K562 (cell line): ENCODE results near the gene USP24. TPM values are rescaled to one million over a fixed set of nuclear protein-coding genes. Genes with fewer than 3 reads are reported as not detected.

Experiments used
- ATAC-seq: fragments of 200-7000 bp; cut with Tn5 transposase; 3 replicates; pipeline ENCODE4 v1.9.1; 2020; ENCODE audit warnings: moderate library complexity
- BruUV-seq: library from RNA; stranded (reverse); fragments of 400-500 nt; replicated peaks from 2 replicates; lab custom pipeline; 2021; lab: Mats Ljungman, UMichigan
- CTCF ChIA-PET: fragments of 300-600 bp; formaldehyde crosslinking; extraction: SDS; loops from one replicate; lab custom pipeline; 2021; ENCODE audit warnings: low intra/inter-chr PET ratio; lab: Yijun Ruan, JAX
- POLR2A ChIA-PET: fragments of 300-600, 350-650 bp; sonication (Branson Sonifier 250); formaldehyde crosslinking; extraction: SDS; loops from one replicate; lab custom pipeline; 2021; ENCODE audit warnings: antibody characterized with exemption, inconsistent platforms; lab: Yijun Ruan, JAX
- DNase-seq, 4 experiments: peaks; one replicate each; pipeline versions ENCODE4 v3.0.0 to v3.0.0-alpha.2; 2011 to 2018; ENCODE audit warnings: low spot score in 3 of 4, mixed read lengths in 3 of 4; ENCODE audit errors: extremely low read depth in 1 of 4
- FAIRE-seq: peaks from 2 replicates; lab custom pipeline; 2011; peaks lifted over from hg19 to GRCh38; lab: Jason Lieb, UNC
- H2AFZ ChIP-seq: 2 replicates; pipeline ENCODE4 v1.6.0; 2011; ENCODE audit warnings: low read depth, low read length, control low read depth, inconsistent platforms
- H3K27ac ChIP-seq: fragments of 200-600 bp; 3 replicates; pipeline ENCODE4 v1.8.0; 2011; ENCODE audit warnings: low read depth, mild to moderate bottlenecking, control low read depth, inconsistent platforms, low read length, moderate library complexity, mixed read lengths; ENCODE audit errors: extremely low read depth
- H3K27me3 ChIP-seq, 2 experiments: fragments of 300-600 bp in 1 of 2; 2 replicates in 1 of 2; 3 replicates in 1 of 2; pipeline versions ENCODE4 v1.6.0 to v1.8.0; 2011; ENCODE audit warnings: inconsistent platforms in 2 of 2, low read length in 2 of 2, mild to moderate bottlenecking in 1 of 2, mixed read lengths in 1 of 2, moderate library complexity in 1 of 2; ENCODE audit not compliant: control insufficient read depth in 2 of 2, insufficient read depth in 2 of 2
- H3K36me3 ChIP-seq: fragments of 300-600 bp; 3 replicates; pipeline ENCODE4 v1.8.0; 2011; ENCODE audit warnings: mild to moderate bottlenecking, low read length, inconsistent platforms; ENCODE audit not compliant: control insufficient read depth, insufficient read depth
- H3K4me1 ChIP-seq, 2 experiments: fragments of 200-600 bp in 1 of 2; replicated peaks in 1 of 2; 2 replicates in 1 of 2; 3 replicates in 1 of 2; pipeline versions ENCODE4 v1.5.1 to v1.8.0; 2011; ENCODE audit warnings: inconsistent platforms in 2 of 2, low read length in 2 of 2, mild to moderate bottlenecking in 1 of 2, mixed read lengths in 1 of 2, moderate library complexity in 1 of 2; ENCODE audit not compliant: control insufficient read depth in 2 of 2, insufficient read depth in 2 of 2
- H3K4me2 ChIP-seq: 2 replicates; pipeline ENCODE4 v1.6.1; 2011; ENCODE audit warnings: low read length, control low read depth, inconsistent platforms, mixed read lengths; ENCODE audit not compliant: insufficient read depth
- H3K4me3 ChIP-seq: fragments of 200-600 bp; sonication (generic), shearing (Covaris generic); 2 replicates; pipeline ENCODE4 v1.5.1; 2016; ENCODE audit warnings: control low read depth, inconsistent platforms
- H3K79me2 ChIP-seq: fragments of 200-600 bp; 3 replicates; pipeline ENCODE4 v1.8.0; 2011; ENCODE audit warnings: low read length, inconsistent platforms; ENCODE audit not compliant: control insufficient read depth, insufficient read depth
- H3K9ac ChIP-seq, 2 experiments: 2 replicates each; pipeline versions ENCODE4 v1.6.0 to v1.6.1; 2011; ENCODE audit warnings: low read depth in 2 of 2, low read length in 2 of 2, control low read depth in 1 of 2, inconsistent platforms in 1 of 2, mild to moderate bottlenecking in 1 of 2, mixed read lengths in 1 of 2; ENCODE audit not compliant: insufficient read depth in 1 of 2
- H3K9me1 ChIP-seq: one replicate; pipeline ENCODE4 v1.6.0; 2011; ENCODE audit warnings: inconsistent platforms, mild to moderate bottlenecking, low read length, moderate library complexity; ENCODE audit not compliant: control insufficient read depth, insufficient read depth
- H3K9me3 ChIP-seq: replicated peaks from 2 replicates; pipeline ENCODE4 v1.5.1; 2011; ENCODE audit warnings: low read depth, low read length, inconsistent platforms; ENCODE audit not compliant: control insufficient read depth, insufficient read depth
- H4K20me1 ChIP-seq: replicated peaks from 2 replicates; pipeline ENCODE4 v1.6.1; 2011; ENCODE audit warnings: low read length, inconsistent platforms, mixed read lengths; ENCODE audit not compliant: control insufficient read depth, insufficient read depth
- ARID2 ChIP-seq: fragments of 450-650 bp; IDR thresholded peaks from 2 replicates; pipeline ENCODE4 v1.6.1; 2017; ENCODE audit warnings: antibody characterized with exemption, mild to moderate bottlenecking
- CBFB ChIP-seq: sonication (generic); formaldehyde crosslinking; IDR thresholded peaks from 2 replicates; pipeline ENCODE4 v1.4.0; 2020; ENCODE audit warnings: mild to moderate bottlenecking, missing genetic modification reagents
- CBX8 ChIP-seq: fragments of 200-600 bp; sonication (generic); IDR thresholded peaks from 2 replicates; pipeline ENCODE4 v1.6.1; 2012; ENCODE audit warnings: borderline replicate concordance, mixed run types, low read depth, mild to moderate bottlenecking, moderate library complexity, mixed read lengths, low read length, control low read depth, inconsistent platforms; ENCODE audit not compliant: poor library complexity, severe bottlenecking; ENCODE audit errors: extremely low read depth
- ETV6 ChIP-seq, 3 experiments: fragments of 150-350 bp in 1 of 3; sonication (generic) in 1 of 3; formaldehyde crosslinking in 1 of 3; IDR thresholded peaks; 2 replicates each; pipeline versions ENCODE4 v1.6.1 to v1.8.0; 2014 to 2022; ENCODE audit warnings: borderline replicate concordance in 2 of 3, low read depth in 2 of 3, antibody characterized with exemption in 1 of 3, low read length in 1 of 3, mild to moderate bottlenecking in 1 of 3, missing genetic modification reagents in 1 of 3
- KLF1 ChIP-seq: fragments of 450-650 bp; IDR thresholded peaks from 2 replicates; pipeline ENCODE4 v1.6.1; 2016; ENCODE audit warnings: missing genetic modification characterization, missing compliant biosample characterization
- MAFK ChIP-seq: IDR thresholded peaks from 2 replicates; pipeline ENCODE4 v1.6.1; 2011; ENCODE audit warnings: low read length, improper control_type of control experiment
- MTA2 ChIP-seq: fragments of 450-650 bp; IDR thresholded peaks from 2 replicates; pipeline ENCODE4 v1.6.1; 2016; ENCODE audit warnings: low read depth
- NFYB ChIP-seq: IDR thresholded peaks from 2 replicates; pipeline ENCODE4 v1.6.1; 2011; ENCODE audit warnings: mild to moderate bottlenecking, moderate library complexity; ENCODE audit not compliant: insufficient read length; ENCODE audit errors: extremely low read depth
- PREB ChIP-seq: sonication (generic); formaldehyde crosslinking; IDR thresholded peaks from 2 replicates; pipeline ENCODE4 v1.8.1; 2023; ENCODE audit warnings: mild to moderate bottlenecking, missing genetic modification reagents
- SMARCA5 ChIP-seq: fragments of 450-650 bp; IDR thresholded peaks from 2 replicates; pipeline ENCODE4 v1.6.1; 2016
- SMARCB1 ChIP-seq: IDR thresholded peaks from 2 replicates; pipeline ENCODE4 v1.6.1; 2011; ENCODE audit warnings: improper control_type of control experiment, low read depth; ENCODE audit not compliant: insufficient read length
- TCF3 ChIP-seq: sonication (generic); formaldehyde crosslinking; IDR thresholded peaks from 2 replicates; pipeline ENCODE4 v1.4.0; 2020; ENCODE audit warnings: mild to moderate bottlenecking, missing genetic modification reagents
- THAP7 ChIP-seq: fragments of 250-450 bp; sonication (Bioruptor Pico); IDR thresholded peaks from 2 replicates; pipeline ENCODE4 v1.5.0; 2021
- ZNF3 ChIP-seq: fragments of 250-450 bp; sonication (Bioruptor Pico); IDR thresholded peaks from 2 replicates; pipeline ENCODE4 v1.5.0; 2021; ENCODE audit warnings: mild to moderate bottlenecking, moderate library complexity
- ZNF347 ChIP-seq: fragments of 450-650 bp; formaldehyde crosslinking; IDR thresholded peaks from 2 replicates; pipeline ENCODE4 v1.4.0; 2020; ENCODE audit warnings: low read depth, mild to moderate bottlenecking, moderate library complexity
- ZNF589 ChIP-seq: fragments of 200-800 bp; sonication (Bioruptor generic); IDR thresholded peaks from 2 replicates; pipeline ENCODE4 v1.6.1; 2016; ENCODE audit warnings: low read depth, missing genetic modification characterization, missing compliant biosample characterization
- ZNF699 ChIP-seq: fragments of 250-450 bp; sonication (Bioruptor Pico); IDR thresholded peaks from 2 replicates; pipeline ENCODE4 v1.8.0; 2021; ENCODE audit warnings: mild to moderate bottlenecking, moderate library complexity; ENCODE audit not compliant: insufficient replicate concordance
- WGBS: fragments of 100-300 bp; shearing (Covaris generic); methylation state at CpG from one replicate; pipeline ENCODE4 v1.1.6; 2016; ENCODE audit warnings: low coverage, mixed read lengths; ENCODE audit not compliant: insufficient coverage; ENCODE audit errors: missing lambda C conversion rate; 5-methylcytosine and 5-hydroxymethylcytosine counted together
- in situ Hi-C: fragments of 300-500 bp; cut with MboI; formaldehyde crosslinking; loops from 4 replicates; pipeline ENCODE4 v1.15.0; 2018; ENCODE audit warnings: inconsistent platforms, mixed read lengths
- intact Hi-C: fragments of 100-400 bp; cut with micrococcal nuclease; formaldehyde crosslinking; loops from 2 replicates; pipeline ENCODE4 v1.14.2; 2022
- polyA plus RNA-seq, 8 experiments: library from polyadenylated mRNA; depleted of rRNA in 4 of 8; stranded (reverse) in 5 of 8; unstranded in 3 of 8; fragments of >200 nt; fragmentation: Nextera tagmentation in 2 of 8; fragmentation: Illumina TruSeq in 1 of 8; extraction: Ambion mirVana in 2 of 8; extraction: Trizol in 1 of 8; gene quantifications; 2 replicates each; pipeline versions ENCODE4 v1.2.1 to v1.2.3, GENCODE V29; 2011 to 2014; ENCODE audit warnings: inconsistent platforms in 1 of 8, missing spikeins in 1 of 8
- total RNA-seq, 7 experiments: library from RNA; depleted of rRNA in 6 of 7; stranded (reverse); fragments of >200 nt in 6 of 7; fragmentation: Illumina TruSeq in 2 of 7; extraction: Trizol in 2 of 7; gene quantifications; 2 replicates each; pipeline versions ENCODE4 v1.2.1 to v1.2.3, GENCODE V29; 2011 to 2021; ENCODE audit warnings: low replicate concordance in 1 of 7

The USP24 gene
- total and polyA plus RNA-seq, 9 of the 15 experiments (the other 6 are each of a cell fraction or from before 2014, with no cell fraction given): 7.7 to 62.6 (median 36.8) TPM

GRCh38 chr1:55129194-55129728 lies 85.9 kb downstream of the USP24 start:
- FAIRE-seq (no peak), ATAC-seq (no peak), DNase-seq (no peak)
- no peak overlapping the region for H3K9ac ChIP-seq
- no peak overlapping the region for H3K4me3 ChIP-seq
- WGBS: 94% methylated on average over 4 of the region's 4 CpGs
- H3K27me3 ChIP-seq: no peaks in the 10 kb centered on the region
- H3K36me3 ChIP-seq: peaks cover 91% of the 10 kb centered on the region
- intact Hi-C loops (no loop called here), in situ Hi-C loops (loop anchor here (25.0 kb wide), 1 partner anchor 1458 kb away; the partner anchor contains the start of gene PLPP3)
- ChIA-PET POLR2A (interaction anchor here (0.6 to 1.1 kb wide), 2 partner anchors 9 to 291 kb away, joined by 3 read pairs; no protein-coding TSS in a partner anchor), CTCF (no interaction called here)
- no peaks in the 10 kb centered on the region for H3K4me1 ChIP-seq
- BruUV-seq: no TSS peak
- no peaks in the 10 kb centered on the region for H3K9me1 ChIP-seq
- no peak overlapping the region for H3K4me2 ChIP-seq
- no peak overlapping the region for H2AFZ ChIP-seq
- H3K9me3 ChIP-seq: no peaks in the 10 kb centered on the region
- H3K27ac ChIP-seq: no peak overlapping the region
- no peaks in the 10 kb centered on the region for H3K79me2 ChIP-seq
- no peak for TF ChIP-seq THAP7
- no peak for TF ChIP-seq PREB (CRISPR knock-in tag)
- no peak for TF ChIP-seq CBFB
- no peak for TF ChIP-seq NFYB
- no peak for TF ChIP-seq MAFK
- no peak for TF ChIP-seq CBX8
- TF ChIP-seq SMARCB1: no peak
- no peak for TF ChIP-seq MTA2
- TF ChIP-seq ZNF347: no peak
- TF ChIP-seq ZNF699 (CRISPR knock-in tag): no peak
- TF ChIP-seq SMARCA5: no peak
- TF ChIP-seq KLF1 (tag): no peak
- no peak for TF ChIP-seq TCF3
- TF ChIP-seq ZNF589: no peak
- no peak for TF ChIP-seq ETV6 (IDR thresholded peaks at IDR 0.05; ENCODE audit: borderline replicate concordance in 1 of 2, low read depth in 2 of 2, low read length in 1 of 2)
- no peak for TF ChIP-seq ETV6 (CRISPR knock-in tag; IDR thresholded peaks at IDR 0.05; ENCODE audit: borderline replicate concordance)
- TF ChIP-seq ZNF3 (CRISPR knock-in tag): no peak
- no peak for TF ChIP-seq ARID2
- no peaks in the 10 kb centered on the region for H4K20me1 ChIP-seq
